Mesodermal cell (in vitro differentiated cells): ENCODE data around the gene LRCH3.

ENCODE experiments used
- H3K27ac ChIP-seq: 2 replicates; pipeline ENCODE4 v1.7.0; 2013; ENCODE audit warnings: mild to moderate bottlenecking, low read depth, low read length, moderate library complexity; ENCODE audit not compliant: severe bottlenecking
- H3K36me3 ChIP-seq: 2 replicates; pipeline ENCODE4 v1.7.1; 2013; ENCODE audit warnings: mild to moderate bottlenecking, low read length, moderate library complexity; ENCODE audit not compliant: control insufficient read depth, insufficient read depth
- H3K4me1 ChIP-seq: one replicate; pipeline ENCODE4 v1.7.1; 2013; ENCODE audit warnings: mild to moderate bottlenecking, low read length; ENCODE audit not compliant: insufficient read depth, control insufficient read depth, poor library complexity, severe bottlenecking
- H3K4me3 ChIP-seq: 2 replicates; pipeline ENCODE4 v1.7.0; 2013; ENCODE audit warnings: low read length, control low read depth, mild to moderate bottlenecking; ENCODE audit not compliant: insufficient read depth, poor library complexity, severe bottlenecking; ENCODE audit errors: extremely low read depth
- H3K9me3 ChIP-seq: 2 replicates; pipeline ENCODE4 v1.7.1; 2013; ENCODE audit warnings: mild to moderate bottlenecking, low read length, moderate library complexity; ENCODE audit not compliant: control insufficient read depth
- WGBS, 2 experiments: methylation state at CpG; one replicate each; pipeline ENCODE4 v1.1.5; 2013; ENCODE audit warnings: missing lambda C conversion rate in 2 of 2; ENCODE audit not compliant: insufficient coverage in 2 of 2; 5-methylcytosine and 5-hydroxymethylcytosine counted together

LRCH3 gene

GRCh38 chr3:197833930-197834715 lies 43.1 kb downstream of the LRCH3 start:
- WGBS, 2 experiments = 94% methylated on average over 6 of the region's 8 CpGs; no CpG with 5 or more reads in 1 of the 2 experiments
- H3K4me1 ChIP-seq = no peaks in the 10 kb centered on the region
- no peak overlapping the region for H3K4me3 ChIP-seq
- H3K27ac ChIP-seq = no peak overlapping the region
- H3K9me3 ChIP-seq = no peaks in the 10 kb centered on the region
- H3K36me3 ChIP-seq = peaks cover 77% of the 10 kb centered on the region

DNA sequence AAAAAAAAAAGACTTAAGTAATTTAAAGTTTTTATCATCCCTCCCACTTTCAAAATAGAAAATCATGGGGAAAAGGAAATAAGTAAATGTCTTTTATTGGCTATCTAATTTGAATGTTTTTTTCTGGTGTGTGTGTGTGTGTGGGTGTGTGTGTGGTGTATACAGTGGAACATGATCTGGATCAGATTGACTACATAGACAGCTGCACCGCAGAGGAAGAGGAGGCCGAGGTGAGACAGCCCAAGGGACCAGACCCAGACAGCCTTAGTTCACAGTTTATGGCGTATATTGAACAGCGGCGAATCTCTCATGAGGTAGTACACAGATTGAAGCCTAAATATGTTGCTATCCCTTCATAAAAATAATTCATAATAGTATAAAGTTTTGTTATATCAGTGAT lies 44.5 kb downstream of the LRCH3 start:
- Histone ChIP-seq H3K4me1 (no peaks in the 10 kb centered on the region), H3K27ac (no peak overlapping the region), H3K4me3 (no peak overlapping the region), H3K9me3 (no peaks in the 10 kb centered on the region), H3K36me3 (peaks cover 79% of the 10 kb centered on the region)
- WGBS, 2 experiments = 100% methylated on average over 2 to 3 of the region's 5 CpGs

DNA sequence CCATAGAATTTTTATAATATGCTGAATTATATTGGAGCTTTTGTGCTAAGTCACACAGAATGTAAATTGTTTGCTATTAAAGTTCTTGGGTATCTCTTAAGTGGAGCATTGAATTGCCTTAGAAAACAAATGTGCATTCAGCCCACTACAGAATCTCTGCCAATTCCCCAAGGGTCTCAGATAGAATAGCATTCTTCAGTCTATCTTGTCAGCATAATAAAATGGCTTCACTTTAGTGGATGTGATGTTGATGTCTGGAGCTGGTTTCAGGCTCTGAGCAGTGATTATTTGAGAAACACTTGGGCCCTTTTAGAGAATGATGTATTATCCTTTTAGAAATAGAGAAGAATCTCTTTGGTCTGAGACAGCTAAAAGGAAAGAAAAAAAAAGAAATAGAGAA lies 45.2 kb downstream of the LRCH3 start:
- Histone ChIP-seq H3K9me3 (no peaks in the 10 kb centered on the region), H3K4me1 (no peaks in the 10 kb centered on the region), H3K4me3 (no peak overlapping the region), H3K27ac (no peak overlapping the region), H3K36me3 (peaks cover 79% of the 10 kb centered on the region)

DNA sequence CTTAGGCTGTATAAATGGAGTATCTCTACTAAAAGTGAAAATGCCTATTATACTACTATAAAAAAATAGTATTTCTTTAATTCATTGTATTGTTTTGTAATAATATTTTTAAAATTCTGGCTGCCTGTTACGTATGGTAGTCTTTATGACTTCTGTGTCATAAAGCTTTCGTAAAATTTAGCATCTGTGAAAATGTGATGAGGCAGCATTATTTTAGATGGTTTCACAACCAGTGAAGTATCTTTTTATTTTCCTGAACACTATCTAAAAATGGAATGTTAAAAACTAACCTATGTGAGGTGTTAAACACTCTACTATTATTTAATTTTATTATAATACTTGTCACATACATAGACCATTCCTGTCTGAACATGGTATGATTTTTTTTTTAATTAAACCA lies 46.2 kb downstream of the LRCH3 start:
- Histone ChIP-seq H3K4me1 (no peaks in the 10 kb centered on the region), H3K4me3 (no peak overlapping the region), H3K36me3 (peaks cover 82% of the 10 kb centered on the region), H3K27ac (no peak overlapping the region), H3K9me3 (no peaks in the 10 kb centered on the region)
- no CpG with 5 or more reads among the region's 2 CpGs for WGBS, 2 experiments

DNA sequence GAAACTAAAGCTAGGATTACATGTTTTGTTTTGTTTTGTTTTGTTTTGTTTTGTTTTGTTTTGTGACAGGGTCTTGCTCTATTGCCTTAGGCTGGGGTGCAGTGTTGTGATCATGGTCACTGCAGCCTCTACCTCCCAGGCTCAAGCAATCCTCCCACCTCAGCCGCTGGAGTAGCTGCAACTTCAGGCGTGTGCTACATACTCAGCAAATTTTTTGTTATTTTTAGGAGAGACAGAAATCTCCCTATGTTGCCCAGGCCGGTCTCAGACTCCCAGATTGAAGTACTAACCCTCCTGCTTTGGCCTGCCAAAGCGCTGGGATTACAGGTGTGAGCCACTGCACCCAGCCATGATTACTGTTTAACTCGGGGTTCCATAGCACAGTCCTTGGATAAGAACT lies 50.7 kb downstream of the LRCH3 start:
- 84 to 85% methylated on average over 3 to 4 of the region's 5 CpGs for WGBS, 2 experiments
- Histone ChIP-seq H3K4me3 (no peak overlapping the region), H3K27ac (no peak overlapping the region), H3K4me1 (no peaks in the 10 kb centered on the region), H3K36me3 (peaks cover 80% of the 10 kb centered on the region), H3K9me3 (no peaks in the 10 kb centered on the region)

GRCh38 chr3:197846491-197846890 lies 55.4 kb downstream of the LRCH3 start:
- no peak overlapping the region for H3K4me3 ChIP-seq
- 97 to 100% methylated on average over 1 to 3 of the region's 3 CpGs for WGBS, 2 experiments
- H3K27ac ChIP-seq = no peak overlapping the region
- peaks cover 93% of the 10 kb centered on the region for H3K36me3 ChIP-seq
- no peaks in the 10 kb centered on the region for H3K9me3 ChIP-seq
- no peaks in the 10 kb centered on the region for H3K4me1 ChIP-seq

DNA sequence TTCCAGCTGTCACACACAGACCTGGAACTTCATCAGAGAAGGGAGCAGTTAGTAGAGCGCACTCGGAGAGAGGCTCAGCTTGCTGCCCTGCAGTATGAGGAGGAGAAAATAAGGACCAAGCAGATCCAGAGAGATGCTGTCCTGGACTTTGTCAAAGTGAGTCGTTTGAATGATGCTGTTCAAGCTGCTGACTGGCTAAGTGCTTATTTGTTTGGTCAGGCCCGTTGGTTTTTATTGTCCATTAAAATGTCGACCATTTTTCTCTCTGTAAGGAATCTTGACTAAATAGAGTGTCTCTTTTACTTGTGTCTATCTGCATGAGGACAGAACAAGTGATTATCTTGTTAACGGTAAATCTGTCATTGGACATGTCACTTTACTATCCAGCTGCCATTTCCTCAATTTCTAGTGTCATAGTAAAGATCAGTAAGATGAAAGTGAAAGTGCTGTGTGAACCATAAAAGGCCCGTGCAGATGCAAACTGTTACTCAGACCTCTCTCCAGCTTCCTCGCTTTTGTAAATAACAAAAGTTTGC lies 56.9 kb downstream of the LRCH3 start:
- peaks cover 92% of the 10 kb centered on the region for H3K36me3 ChIP-seq
- WGBS, 2 experiments = 96 to 98% methylated on average over 5 to 6 of the region's 8 CpGs
- H3K4me1 ChIP-seq = no peaks in the 10 kb centered on the region
- H3K4me3 ChIP-seq = no peak overlapping the region
- H3K27ac ChIP-seq = peak overlapping the region; percentile 23
- H3K9me3 ChIP-seq = no peaks in the 10 kb centered on the region

DNA sequence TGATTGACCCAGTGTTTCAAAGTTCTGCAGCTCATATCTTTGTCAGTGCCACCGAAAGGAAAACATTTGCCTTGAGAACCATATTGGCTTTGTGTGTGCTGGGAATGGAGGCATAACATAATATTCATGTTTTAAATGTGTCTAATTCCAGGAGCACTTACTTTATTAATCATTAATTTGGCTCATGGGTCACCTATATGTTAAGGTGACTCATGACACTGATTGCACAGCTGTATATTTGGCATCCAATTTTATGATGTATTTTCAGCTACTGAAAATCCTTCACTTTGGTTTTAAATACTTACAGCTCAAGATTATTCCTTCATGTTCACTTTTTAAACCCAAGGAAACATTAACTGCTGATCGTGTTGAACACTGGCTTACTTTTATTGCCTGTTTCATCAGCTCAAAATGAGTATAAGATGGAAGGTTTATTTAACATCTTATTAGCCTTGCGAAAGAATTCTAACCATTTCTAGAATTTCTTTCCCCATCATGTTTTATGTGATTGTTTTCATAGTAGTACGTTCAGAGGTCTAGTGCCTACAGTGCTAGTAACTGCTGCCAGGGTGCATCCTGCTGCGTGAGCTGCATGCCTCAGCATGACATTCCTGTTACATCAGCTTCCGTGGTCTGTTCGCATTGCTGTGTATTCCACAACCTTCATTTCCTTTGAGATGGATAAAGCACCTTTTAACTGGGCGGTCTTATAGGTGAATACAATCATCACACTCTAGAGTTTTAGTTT lies 63.7 kb downstream of the LRCH3 start:
- Histone ChIP-seq H3K4me1 (peaks cover 13% of the 10 kb centered on the region), H3K36me3 (peaks cover 76% of the 10 kb centered on the region), H3K27ac (peak overlapping the region; percentile 81), H3K9me3 (no peaks in the 10 kb centered on the region), H3K4me3 (no peak overlapping the region)
- WGBS, 2 experiments = 22 to 46% methylated on average over 3 to 4 of the region's 8 CpGs

DNA sequence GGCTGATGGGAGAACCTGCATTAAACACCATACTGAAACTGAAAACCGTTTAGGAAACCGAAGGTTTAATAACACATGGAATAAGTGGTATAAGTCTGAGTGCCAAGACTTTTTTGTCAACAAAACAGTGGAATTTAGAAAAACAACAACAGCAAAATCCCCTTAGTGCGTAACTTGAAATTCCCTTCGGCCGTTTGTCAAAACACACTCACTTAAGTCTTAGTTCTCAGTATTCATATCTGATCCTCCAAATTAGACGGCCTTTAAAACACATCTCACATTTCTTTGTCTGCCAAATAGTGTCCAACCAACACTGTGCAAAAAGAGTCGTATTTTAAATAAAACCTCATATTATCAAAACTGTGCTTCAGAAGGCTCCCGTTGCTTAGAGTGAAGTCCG lies 64.5 kb downstream of the LRCH3 start:
- Histone ChIP-seq H3K27ac (peak overlapping the region; percentile 81), H3K36me3 (peaks cover 75% of the 10 kb centered on the region), H3K9me3 (no peaks in the 10 kb centered on the region), H3K4me1 (peaks cover 13% of the 10 kb centered on the region), H3K4me3 (no peak overlapping the region)
- WGBS, 2 experiments = 89 to 95% methylated on average over 7 to 9 of the region's 9 CpGs

GRCh38 chr3:197856199-197856816 lies 65.3 kb downstream of the LRCH3 start:
- Histone ChIP-seq H3K4me1 (peaks cover 13% of the 10 kb centered on the region), H3K9me3 (no peaks in the 10 kb centered on the region), H3K27ac (no peak overlapping the region), H3K4me3 (no peak overlapping the region), H3K36me3 (peaks cover 75% of the 10 kb centered on the region)
- 90 to 100% methylated on average over 2 of the region's 8 CpGs for WGBS, 2 experiments
